NCI-H187 (cell line): ENCODE data around the gene DLGAP3.
"Not testable (repeated sequence)": the region's sequence is repeated elsewhere in the genome, so short reads cannot be mapped to it uniquely, and the experiment has no call there.

Experiments used
- DNase-seq, 2 experiments: peaks; one replicate each; lab custom pipeline; 2025; lab: John Stamatoyannopoulos, UW

The DLGAP3 gene

DNA sequence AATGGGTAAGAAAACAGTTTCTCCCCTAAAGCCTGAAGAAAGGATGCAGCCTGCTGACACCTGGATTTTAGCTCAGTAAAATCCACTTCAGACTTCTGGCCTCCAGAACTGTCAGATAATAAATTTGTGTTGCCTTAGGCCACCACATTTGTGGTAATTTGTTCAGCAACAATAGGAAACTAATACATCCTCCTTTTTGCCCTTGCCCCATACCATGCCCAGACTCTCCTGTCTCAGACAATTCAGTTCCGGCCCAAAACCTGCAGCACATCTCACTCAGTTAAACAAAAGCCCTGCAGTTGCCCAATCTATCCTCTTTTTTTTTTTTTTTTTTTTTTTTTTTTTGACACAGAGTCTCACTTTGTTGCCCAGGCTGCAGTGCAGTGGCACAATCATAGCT is 95.7 kb downstream of the DLGAP3 start:
- DNase-seq: no peak

DNA sequence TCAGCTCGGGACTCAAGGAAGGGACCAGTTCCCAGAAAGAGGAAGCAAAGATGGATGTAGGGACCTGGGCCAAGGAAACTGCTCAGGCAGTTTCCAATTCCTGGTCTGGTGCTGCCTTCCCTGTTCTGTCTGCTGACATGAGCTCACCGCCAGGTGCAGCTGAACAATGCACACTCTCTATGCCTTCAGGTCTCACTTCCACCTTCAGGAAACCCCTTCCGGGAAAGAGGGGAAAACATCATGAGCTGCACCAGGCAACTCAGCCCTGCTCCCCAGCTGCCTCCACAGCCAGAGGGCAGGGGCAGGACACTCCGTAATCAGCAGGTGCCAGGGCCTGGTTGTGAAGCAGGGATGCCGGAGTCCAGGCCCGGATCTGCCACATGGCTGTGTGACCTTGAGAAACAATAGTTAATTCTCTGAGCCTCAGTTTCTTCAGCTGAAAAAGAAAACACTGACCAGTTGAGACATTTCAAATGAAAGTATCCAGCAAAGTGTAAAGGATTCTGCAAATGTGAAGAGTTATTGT is 97.7 kb downstream of the DLGAP3 start:
- DNase-seq: no peak

DNA sequence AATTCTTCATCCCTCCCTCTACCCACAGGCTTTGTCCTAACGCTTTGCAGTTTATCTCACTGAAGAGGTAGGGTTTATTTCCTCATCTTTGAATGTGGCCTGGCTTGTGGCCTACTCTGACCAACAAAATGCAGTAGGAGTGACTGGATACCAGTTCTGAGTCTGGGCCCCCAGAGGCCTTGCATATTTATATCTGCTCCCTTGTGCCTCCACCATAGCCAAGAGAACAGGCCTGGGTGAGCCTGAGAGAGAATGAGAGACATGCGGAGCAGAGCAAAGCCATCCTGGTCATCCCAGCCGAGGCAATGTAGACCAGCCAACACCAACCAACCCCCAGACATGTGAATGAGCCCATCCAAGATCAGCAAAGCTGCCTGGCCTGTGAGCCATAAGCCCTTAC is 100.2 kb downstream of the DLGAP3 start:
- no peak for DNase-seq

DNA sequence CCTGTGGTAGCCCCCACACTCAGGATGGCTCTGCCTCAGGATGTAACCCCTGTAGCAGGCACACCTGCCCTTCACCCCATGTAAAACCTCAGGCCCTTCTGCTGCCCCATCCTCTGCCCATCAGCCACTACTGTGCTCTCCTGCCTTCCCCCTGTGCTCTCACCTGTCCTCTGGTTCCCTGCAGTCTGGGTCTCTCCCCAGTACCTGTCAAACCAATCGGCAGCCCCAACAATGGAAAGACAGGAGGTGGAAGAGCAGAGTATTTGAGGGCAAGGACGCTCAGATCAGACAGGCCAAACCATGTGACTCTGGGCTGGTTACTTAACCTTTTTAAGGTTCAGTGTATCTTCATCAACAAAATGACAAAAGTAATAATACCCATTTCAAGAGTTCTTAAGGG is 100.8 kb downstream of the DLGAP3 start:
- no peak for DNase-seq

DNA sequence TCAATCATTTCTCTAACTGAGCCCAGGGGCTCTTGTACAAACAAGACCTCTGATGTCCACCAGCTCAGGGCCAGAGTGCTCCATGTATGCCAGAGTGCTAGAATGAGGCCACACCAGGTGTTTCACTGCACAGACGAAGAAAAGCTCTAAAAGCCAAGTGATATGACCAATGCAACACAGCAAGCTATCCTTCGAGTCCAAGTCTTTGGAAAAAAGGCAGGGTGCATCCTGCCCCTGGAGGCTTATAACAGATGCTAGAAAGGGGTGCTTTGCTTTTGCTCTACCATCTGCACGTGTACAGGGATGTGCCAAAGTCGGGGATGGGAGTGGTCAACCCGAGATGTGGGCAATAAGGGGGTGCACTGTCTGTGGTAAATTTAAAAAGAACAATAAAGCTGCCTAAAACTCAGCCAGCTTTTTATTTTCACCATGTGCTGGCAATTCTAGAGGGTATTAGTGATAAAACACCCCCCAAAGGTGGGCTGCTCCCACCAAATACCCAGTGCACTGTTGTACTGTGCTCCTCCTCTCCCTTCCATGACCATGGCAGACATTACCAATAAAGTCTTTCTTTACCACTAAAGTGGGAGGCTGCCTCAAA is 102.0 kb downstream of the DLGAP3 start:
- no peak for DNase-seq

DNA sequence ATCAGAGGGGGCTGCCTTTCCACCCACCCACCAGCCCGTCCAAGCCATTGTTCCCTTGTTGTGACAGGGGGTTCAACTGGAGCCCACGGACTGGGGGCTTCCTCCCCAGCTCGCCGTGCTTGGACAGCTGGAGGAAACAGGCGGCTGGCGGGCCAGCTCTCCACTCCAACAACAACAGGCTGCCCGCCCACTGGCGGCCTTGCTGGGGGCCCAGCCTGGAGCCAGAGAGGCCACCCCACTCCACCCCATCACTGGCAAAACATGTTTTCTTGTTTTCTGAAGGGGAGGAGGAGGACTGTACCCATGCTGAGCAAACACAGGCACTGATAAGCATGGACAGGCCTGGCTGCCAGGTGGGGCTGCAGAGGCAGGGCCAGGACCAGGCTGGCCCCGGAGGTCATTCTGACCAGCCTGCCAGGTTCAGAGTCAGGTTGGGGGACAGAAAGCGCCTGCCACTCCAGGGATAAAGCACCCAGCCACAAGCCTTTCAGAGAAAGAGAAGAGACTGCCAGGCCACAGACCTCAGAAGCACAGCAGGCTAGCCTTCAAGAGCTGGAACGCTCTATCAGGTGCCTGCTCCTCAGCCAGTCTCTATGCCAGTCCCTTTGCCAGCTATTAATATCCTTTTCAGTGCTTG is 103.9 kb downstream of the DLGAP3 start:
- DNase-seq: no peak

DNA sequence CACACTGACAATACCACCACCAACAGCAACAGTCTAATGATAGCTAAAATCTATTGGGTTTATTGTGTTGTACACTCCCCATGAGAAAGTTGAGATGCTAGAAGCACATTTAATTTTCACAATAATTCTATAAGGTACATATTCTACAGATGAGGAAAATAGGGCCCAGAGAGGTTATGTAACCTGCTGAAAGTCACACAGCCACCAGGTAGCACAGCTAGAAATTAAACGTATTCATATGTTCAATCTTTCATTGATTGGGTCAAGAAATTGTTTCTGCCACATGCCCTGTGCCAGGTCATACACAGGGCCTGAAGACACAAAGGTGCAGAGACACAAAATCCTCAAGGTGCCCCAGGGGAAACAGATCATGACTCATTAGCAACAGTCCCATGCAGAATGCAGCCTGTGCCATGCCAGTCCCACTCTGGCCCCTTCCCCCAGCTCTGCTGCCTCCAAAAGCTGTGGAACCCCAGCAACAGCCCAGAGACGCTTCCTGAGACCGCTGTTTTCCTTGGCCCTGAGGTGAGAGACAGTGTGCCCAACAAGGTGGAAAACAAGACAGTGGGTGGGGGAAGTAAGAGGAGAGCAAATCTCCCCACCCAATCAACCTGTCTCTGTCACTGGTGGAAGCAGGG is 104.5 kb downstream of the DLGAP3 start:
- no peak for DNase-seq

DNA sequence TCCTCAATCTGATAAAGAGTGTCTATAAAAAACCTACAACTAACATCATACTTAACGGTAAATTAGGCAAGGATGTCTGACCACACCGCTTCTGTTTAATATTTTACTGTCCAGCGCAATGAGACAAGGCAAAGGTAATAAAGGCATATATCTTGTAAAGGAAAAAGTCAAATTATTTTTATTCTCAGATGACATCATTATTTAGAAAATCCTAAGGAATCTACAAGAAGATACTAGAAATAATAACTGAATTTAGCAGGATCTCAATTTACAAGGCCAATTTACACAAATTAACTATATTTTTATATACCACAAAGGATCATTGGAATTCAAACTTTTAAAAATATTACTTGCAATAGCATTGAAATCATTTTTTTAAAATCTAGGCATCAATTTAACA is 107.2 kb downstream of the DLGAP3 start:
- no peak for DNase-seq

DNA sequence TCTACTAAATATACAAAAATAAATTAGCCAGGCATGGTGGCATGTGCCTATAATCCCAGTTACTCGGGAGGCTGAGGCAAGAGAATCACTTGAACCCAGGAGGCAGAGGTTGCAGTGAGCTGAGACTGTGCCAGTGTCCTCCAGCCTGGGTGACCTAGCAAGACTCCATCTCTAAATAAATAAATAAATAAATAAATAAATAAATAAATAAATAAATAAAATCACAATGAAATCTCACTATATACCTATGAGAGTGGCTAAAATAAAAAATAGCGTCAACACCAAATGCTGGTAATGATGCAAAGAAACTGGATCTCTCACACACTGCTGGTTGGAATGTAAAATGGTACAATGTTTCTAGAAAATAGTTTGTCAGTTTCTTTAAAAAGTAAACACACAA is 110.6 kb downstream of the DLGAP3 start:
- DNase-seq: not testable (repeated sequence)

DNA sequence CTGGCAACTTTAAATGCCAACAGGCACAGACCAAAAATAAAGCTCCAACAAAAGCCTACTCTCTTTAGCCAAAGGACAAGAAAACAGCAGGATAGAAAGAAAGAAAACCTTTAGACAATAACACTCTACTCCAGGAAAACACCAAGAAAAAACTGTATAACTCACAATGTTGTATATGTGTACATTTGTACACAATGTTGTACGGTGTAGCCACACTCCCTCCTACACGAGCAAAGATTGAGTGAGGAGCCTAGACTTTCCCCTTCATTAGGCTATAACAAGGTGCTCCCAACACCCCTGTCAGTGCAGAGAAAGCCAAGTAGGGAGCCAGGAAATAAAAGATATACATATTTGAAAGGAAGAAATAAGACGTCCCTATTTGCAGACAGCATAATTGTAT is 112.7 kb downstream of the DLGAP3 start:
- no peak for DNase-seq

DNA sequence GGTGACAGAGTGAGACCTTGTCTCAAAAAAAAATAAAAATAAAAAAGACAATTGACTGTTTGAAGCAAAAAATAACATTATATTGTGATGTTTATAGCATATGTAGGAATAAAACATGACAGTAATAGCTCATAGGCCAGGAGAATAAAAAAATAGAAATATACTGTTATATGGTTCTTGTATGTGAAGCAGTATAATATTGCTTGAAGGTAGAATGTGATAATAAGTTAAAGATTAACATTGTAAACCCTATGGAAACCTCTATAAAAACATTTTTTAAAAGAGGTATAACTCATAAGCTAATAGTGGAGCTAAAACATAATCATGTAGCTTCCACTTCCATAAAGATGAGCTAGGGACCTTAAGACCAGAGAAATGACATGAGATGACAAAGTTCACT is 113.1 kb downstream of the DLGAP3 start:
- DNase-seq: no peak
